HCT116 (cell line): ENCODE measurements around the gene GSTO2. TPM values are rescaled to one million over a fixed set of nuclear protein-coding genes. Genes with fewer than 3 reads are reported as not detected.
A peak's percentile ranks its signal among the peaks of the same experiment; 100 is the strongest.

Experiments
- ATAC-seq: fragments of 200-7000 bp; cut with Tn5 transposase; 2 replicates; pipeline ENCODE4 v1.9.1; 2020; ENCODE audit warnings: mild to moderate bottlenecking, moderate library complexity
- BruUV-seq: library from RNA; stranded (reverse); fragments of 400-500 nt; replicated peaks from 2 replicates; lab custom pipeline; 2021; lab: Mats Ljungman, UMichigan
- CTCF ChIA-PET: fragments of 300-600 bp; sonication (Branson Sonifier 250); formaldehyde crosslinking; loops from one replicate; lab custom pipeline; 2021; ENCODE audit warnings: antibody characterized with exemption; lab: Charles Lee
- POLR2A ChIA-PET: fragments of 300-600, 350-600 bp; sonication (Branson Sonifier 250); formaldehyde crosslinking; loops from one replicate; lab custom pipeline; 2021; ENCODE audit warnings: antibody characterized with exemption; lab: Charles Lee
- RAD21 ChIA-PET, 2 experiments: fragments of 300-600 bp; sonication (Branson Sonifier 250); formaldehyde crosslinking; loops; one replicate each; lab custom pipeline; 2023; ENCODE audit warnings: low total read pairs in 2 of 2; ENCODE audit not compliant: uncharacterized antibody in 2 of 2, unreplicated experiment in 2 of 2, low non-redundant PET in 1 of 2; lab: Charles Lee
- DNase-seq: peaks from one replicate; pipeline ENCODE4 v3.0.0-alpha.2; 2010; ENCODE audit warnings: low read depth, low spot score
- H2AFZ ChIP-seq: fragments of 200-600 bp; shearing (Covaris generic), sonication (generic); 2 replicates; pipeline ENCODE4 v1.6.1; 2017; ENCODE audit warnings: low read depth, mixed run types, mixed read lengths, antibody characterized with exemption, low read length; ENCODE audit not compliant: poor library complexity, severe bottlenecking
- H3K27ac ChIP-seq: 2 replicates; pipeline ENCODE4 v1.5.1; 2012; ENCODE audit warnings: low read depth, low read length
- H3K27me3 ChIP-seq: fragments of 200-600 bp; sonication (generic); 2 replicates; pipeline ENCODE4 v1.6.1; 2016; ENCODE audit warnings: mixed run types, low read length, mixed read lengths; ENCODE audit not compliant: insufficient read depth
- H3K36me3 ChIP-seq, 2 experiments: fragments of 200-500 bp in 1 of 2; fragments of 200-600 bp in 1 of 2; sonication (Bioruptor generic) in 1 of 2; sonication (generic) in 1 of 2; 2 replicates each; pipeline versions ENCODE4 v1.5.1 to v1.6.1; 2014 to 2016; ENCODE audit warnings: low read length in 2 of 2, inconsistent platforms in 1 of 2, mixed read lengths in 1 of 2, mixed run types in 1 of 2; ENCODE audit not compliant: insufficient read depth in 2 of 2, control insufficient read depth in 1 of 2
- H3K4me1 ChIP-seq, 2 experiments: fragments of 200-600 bp in 1 of 2; sonication (generic) in 1 of 2; 2 replicates each; pipeline versions ENCODE4 v1.5.1 to v1.6.1; 2012 to 2017; ENCODE audit warnings: low read length in 2 of 2, inconsistent platforms in 1 of 2, mild to moderate bottlenecking in 1 of 2, mixed read lengths in 1 of 2, mixed run types in 1 of 2, moderate library complexity in 1 of 2; ENCODE audit not compliant: insufficient read depth in 2 of 2, control insufficient read depth in 1 of 2
- H3K4me2 ChIP-seq: fragments of 200-600 bp; sonication (generic); 2 replicates; pipeline ENCODE4 v1.6.1; 2017; ENCODE audit warnings: mixed run types, low read length, mixed read lengths
- H3K4me3 ChIP-seq, 2 experiments: fragments of 200-600 bp in 1 of 2; sonication (generic) in 1 of 2; replicated peaks in 1 of 2; 2 replicates each; pipeline ENCODE4 v1.5.1; 2011 to 2016; ENCODE audit warnings: low read length in 2 of 2, control low read depth in 1 of 2, low read depth in 1 of 2, mild to moderate bottlenecking in 1 of 2, mixed read lengths in 1 of 2, mixed run types in 1 of 2
- H3K79me2 ChIP-seq: fragments of 200-600 bp; sonication (generic); 2 replicates; pipeline ENCODE4 v1.6.1; 2017; ENCODE audit warnings: mild to moderate bottlenecking, mixed run types, low read length, moderate library complexity, mixed read lengths; ENCODE audit not compliant: insufficient read depth
- H3K9ac ChIP-seq: fragments of 200-600 bp; sonication (generic); 2 replicates; pipeline ENCODE4 v1.6.1; 2016; ENCODE audit warnings: low read length, mixed read lengths
- H3K9me2 ChIP-seq: fragments of 200-600 bp; sonication (generic), shearing (Covaris generic); 2 replicates; pipeline ENCODE4 v1.6.1; 2017; ENCODE audit warnings: mixed run types, mild to moderate bottlenecking, moderate library complexity; ENCODE audit not compliant: insufficient read depth
- H3K9me3 ChIP-seq, 2 experiments: fragments of 200-500 bp in 1 of 2; fragments of 200-600 bp in 1 of 2; sonication (Bioruptor generic) in 1 of 2; sonication (generic) in 1 of 2; 2 replicates each; pipeline ENCODE4 v1.6.1; 2014 to 2017; ENCODE audit warnings: low read length in 2 of 2, mixed read lengths in 2 of 2, inconsistent platforms in 1 of 2, low read depth in 1 of 2, mild to moderate bottlenecking in 1 of 2, mixed run types in 1 of 2, moderate library complexity in 1 of 2; ENCODE audit not compliant: control insufficient read depth in 1 of 2, insufficient read depth in 1 of 2
- H4K20me1 ChIP-seq: fragments of 200-600 bp; sonication (generic), shearing (Covaris generic); 2 replicates; pipeline ENCODE4 v1.6.1; 2017; ENCODE audit warnings: mixed run types, mild to moderate bottlenecking, moderate library complexity; ENCODE audit not compliant: insufficient read depth
- ATF3 ChIP-seq: IDR thresholded peaks from 2 replicates; pipeline ENCODE4 v1.6.1; 2012
- CEBPB ChIP-seq: IDR thresholded peaks from 2 replicates; pipeline ENCODE4 v1.6.1; 2012; ENCODE audit warnings: low read depth
- CTCF ChIP-seq, 3 experiments: fragments of 200-600 bp in 1 of 3; sonication (generic) in 1 of 3; IDR thresholded peaks in 2 of 3; conservative IDR thresholded peaks in 1 of 3; 2 replicates each; pipeline ENCODE4 v1.5.1; 2012 to 2017; ENCODE audit warnings: low read depth in 2 of 3, low read length in 2 of 3, antibody characterized with exemption in 1 of 3, borderline replicate concordance in 1 of 3, control low read depth in 1 of 3, mild to moderate bottlenecking in 1 of 3, mixed read lengths in 1 of 3, mixed run types in 1 of 3, moderate library complexity in 1 of 3; ENCODE audit not compliant: insufficient read depth in 1 of 3
- ELF1 ChIP-seq: IDR thresholded peaks from 2 replicates; pipeline ENCODE4 v1.6.1; 2012; ENCODE audit warnings: low read depth, borderline replicate concordance
- MAX ChIP-seq: IDR thresholded peaks from 2 replicates; pipeline ENCODE4 v1.6.1; 2012
- POLR2A ChIP-seq: IDR thresholded peaks from 2 replicates; pipeline ENCODE4 v1.7.0; 2011; ENCODE audit warnings: borderline replicate concordance; ENCODE audit not compliant: insufficient read depth, insufficient read length; ENCODE audit errors: extremely low read depth
- POLR2AphosphoS5 ChIP-seq: IDR thresholded peaks from 2 replicates; pipeline ENCODE4 v1.6.1; 2011; ENCODE audit warnings: mild to moderate bottlenecking, low read depth, low read length, moderate library complexity
- RAD21 ChIP-seq: IDR thresholded peaks from 2 replicates; pipeline ENCODE4 v1.6.1; 2012; ENCODE audit warnings: low read depth, mild to moderate bottlenecking
- REST ChIP-seq: IDR thresholded peaks from 2 replicates; pipeline ENCODE4 v1.6.1; 2012; ENCODE audit warnings: low read depth
- SIN3A ChIP-seq: IDR thresholded peaks from 2 replicates; pipeline ENCODE4 v1.6.1; 2012; ENCODE audit warnings: low read depth
- SRF ChIP-seq: IDR thresholded peaks from 2 replicates; pipeline ENCODE4 v1.6.1; 2012; ENCODE audit warnings: low read depth
- TCF7L2 ChIP-seq: IDR thresholded peaks from 2 replicates; pipeline ENCODE4 v1.7.0; 2011; ENCODE audit warnings: borderline replicate concordance, inconsistent platforms; ENCODE audit not compliant: insufficient read depth, insufficient read length; ENCODE audit errors: extremely low read depth
- ZBTB33 ChIP-seq: IDR thresholded peaks from 2 replicates; pipeline ENCODE4 v1.6.1; 2011; ENCODE audit warnings: mild to moderate bottlenecking, low read length, moderate library complexity; ENCODE audit not compliant: insufficient replicate concordance; ENCODE audit errors: extremely low read depth
- ZFX ChIP-seq: fragments of 450-650 bp; IDR thresholded peaks from 2 replicates; pipeline ENCODE4 v1.6.1; 2017
- ZNF274 ChIP-seq: fragments of 200-500 bp; sonication (Bioruptor generic); IDR thresholded peaks from 2 replicates; pipeline ENCODE4 v1.6.1; 2014; ENCODE audit warnings: mild to moderate bottlenecking, low read depth, low read length, inconsistent platforms
- intact Hi-C: fragments of 100-400 bp; cut with micrococcal nuclease; formaldehyde crosslinking; loops from 2 replicates; pipeline ENCODE4 v1.10.0; 2022
- total RNA-seq: library from RNA; stranded (reverse); gene quantifications from one replicate; pipeline ENCODE4 v1.2.1, GENCODE V29; 2021; ENCODE audit not compliant: unreplicated experiment

The GSTO2 gene
- total RNA-seq, 1 experiment from 2014 or later = 115 TPM

- no peak for DNase-seq
Observed at GRCh38 chr10:104322416-104322782, 53.4 kb downstream of the GSTO2 start.

More at GRCh38 chr10:104322416-104322782, 53.4 kb downstream of the GSTO2 start:
- Histone ChIP-seq H3K9me2 (no peaks in the 10 kb centered on the region), H3K9ac (no peak overlapping the region), H2AFZ (no peak overlapping the region), H3K9me3 (no peaks in the 10 kb centered on the region), H3K4me1 (peaks cover 10 to 28% of the 10 kb centered on the region in 2 experiments), H3K36me3 (no peaks in the 10 kb centered on the region), H3K4me2 (no peak overlapping the region), H3K27me3 (no peaks in the 10 kb centered on the region), H3K79me2 (peaks cover 45% of the 10 kb centered on the region), H4K20me1 (no peaks in the 10 kb centered on the region), H3K4me3 (no peak overlapping the region), H3K27ac (no peak overlapping the region)
- CTCF ChIA-PET = interaction anchor here (1.4 to 1.6 kb wide), 3 partner anchors 15 to 68 kb away, joined by 3 to 6 read pairs (median 3); partner anchors contain the start of gene GSTO1
- POLR2A ChIA-PET = no interaction called here
- no TSS peak for BruUV-seq
- ATAC-seq = peak; percentile 4; the same call in 1 of the 2 replicates
- TF ChIP-seq TCF7L2 = no peak
- no peak for TF ChIP-seq SIN3A
- TF ChIP-seq POLR2A = no peak
- TF ChIP-seq POLR2AphosphoS5 = no peak
- TF ChIP-seq ZFX = no peak
- TF ChIP-seq CTCF (IDR thresholded peaks at IDR 0.05 in 2 of 3, conservative IDR thresholded peaks at IDR 0.05 in 1 of 3; ENCODE audit: borderline replicate concordance in 1 of 3, insufficient read depth in 1 of 3, low read depth in 2 of 3, low read length in 2 of 3) = no peak
- no peak for TF ChIP-seq CEBPB
- no peak for TF ChIP-seq ELF1
- TF ChIP-seq ZNF274 = no peak
- no peak for TF ChIP-seq ATF3
- TF ChIP-seq MAX = no peak
- TF ChIP-seq REST = no peak
- no peak for TF ChIP-seq RAD21
- TF ChIP-seq SRF = no peak
- no peak for TF ChIP-seq ZBTB33
- intact Hi-C loops = no loop called here
- RAD21 ChIA-PET = no interaction called here
